IPS-15b (cell line): Measurements from ENCODE around the gene NPAS3.

Experiments
- H3K27me3 ChIP-seq: one replicate; pipeline ENCODE4 v1.6.1; 2013; ENCODE audit warnings: low read length; ENCODE audit not compliant: control insufficient read depth, insufficient read depth
- H3K36me3 ChIP-seq: one replicate; pipeline ENCODE4 v1.6.1; 2013; ENCODE audit warnings: low read length; ENCODE audit not compliant: control insufficient read depth, insufficient read depth
- H3K4me1 ChIP-seq: one replicate; pipeline ENCODE4 v1.6.1; 2013; ENCODE audit warnings: mild to moderate bottlenecking, low read length; ENCODE audit not compliant: control insufficient read depth, insufficient read depth
- H3K4me3 ChIP-seq: one replicate; pipeline ENCODE4 v1.5.1; 2013; ENCODE audit warnings: low read depth, low read length
- H3K9ac ChIP-seq: one replicate; pipeline ENCODE4 v1.6.1; 2013; ENCODE audit warnings: low read depth, mild to moderate bottlenecking, low read length
- H3K9me3 ChIP-seq: one replicate; pipeline ENCODE4 v1.6.1; 2013; ENCODE audit warnings: mild to moderate bottlenecking, low read length; ENCODE audit not compliant: control insufficient read depth, insufficient read depth

NPAS3 gene

DNA sequence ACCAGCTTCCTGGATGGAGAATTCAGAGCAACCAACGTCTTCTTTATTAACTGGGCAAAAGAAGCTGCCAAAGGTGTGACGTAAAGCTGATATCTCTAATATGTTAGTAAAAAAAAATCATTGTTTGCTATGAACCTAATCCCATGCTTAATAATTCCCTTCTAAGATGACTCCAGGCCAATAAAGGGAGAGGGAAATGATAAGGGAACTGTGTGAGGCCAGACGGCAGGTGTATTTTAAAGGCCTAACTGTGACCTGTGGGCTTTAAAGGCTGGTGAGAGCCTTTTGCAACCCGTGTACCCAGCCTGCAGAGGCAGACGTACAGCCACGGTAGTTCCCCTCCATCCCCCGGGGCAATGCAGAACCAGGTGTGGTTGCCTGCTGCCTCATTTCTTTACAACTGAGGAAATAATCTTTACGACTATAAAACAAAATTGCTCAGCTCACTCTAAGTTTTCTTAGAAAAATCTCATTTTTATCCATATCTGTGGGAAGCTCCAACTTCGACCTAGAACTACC, 641.6 kb downstream of the NPAS3 start:
- Histone ChIP-seq H3K36me3 (no peaks in the 10 kb centered on the region), H3K4me3 (no peak overlapping the region), H3K9me3 (no peaks in the 10 kb centered on the region), H3K27me3 (no peaks in the 10 kb centered on the region), H3K9ac (no peak overlapping the region), H3K4me1 (peaks cover 7% of the 10 kb centered on the region)

DNA sequence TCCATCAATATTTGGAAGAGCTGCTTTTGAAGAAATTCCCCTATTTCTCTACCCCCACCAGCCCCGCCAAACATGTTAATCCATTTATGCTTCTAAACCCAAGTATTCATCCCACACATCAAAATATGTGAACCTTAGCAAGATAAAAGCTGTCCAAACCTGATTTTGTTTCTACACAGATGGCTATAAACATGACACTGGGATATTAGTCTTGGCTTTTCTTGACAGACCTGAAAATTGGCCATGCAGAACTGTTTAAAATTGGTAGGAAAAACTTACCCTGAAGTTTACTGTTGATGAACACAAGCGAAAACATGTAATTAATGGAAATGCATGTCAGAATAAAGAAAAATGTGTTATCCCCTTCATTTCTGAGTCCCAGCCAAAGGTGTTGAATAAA, 642.2 kb downstream of the NPAS3 start:
- H3K36me3 ChIP-seq: no peaks in the 10 kb centered on the region
- H3K4me3 ChIP-seq: no peak overlapping the region
- no peaks in the 10 kb centered on the region for H3K9me3 ChIP-seq
- no peaks in the 10 kb centered on the region for H3K27me3 ChIP-seq
- H3K4me1 ChIP-seq: peaks cover 8% of the 10 kb centered on the region
- H3K9ac ChIP-seq: no peak overlapping the region

DNA sequence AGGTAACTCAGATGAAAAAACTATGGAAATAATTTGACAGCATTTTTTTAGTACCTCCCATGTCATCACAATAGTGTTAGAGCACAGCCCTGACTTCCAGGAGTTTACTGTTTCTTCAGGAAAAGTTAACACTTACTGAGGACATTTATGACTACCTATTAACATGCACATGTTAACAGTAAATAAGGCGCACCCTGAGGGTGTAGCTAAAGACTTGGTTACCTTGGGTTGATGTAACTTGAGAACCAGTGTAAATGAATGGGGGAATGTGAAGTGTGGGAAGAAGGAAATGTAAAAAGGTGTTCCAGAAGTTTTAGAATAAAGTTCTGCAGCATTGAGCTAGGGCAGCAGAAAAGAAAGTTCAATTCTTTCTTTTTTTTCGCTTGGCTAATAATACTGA, 646.0 kb downstream of the NPAS3 start:
- H3K27me3 ChIP-seq: no peaks in the 10 kb centered on the region
- H3K36me3 ChIP-seq: no peaks in the 10 kb centered on the region
- no peaks in the 10 kb centered on the region for H3K9me3 ChIP-seq
- no peak overlapping the region for H3K4me3 ChIP-seq
- H3K9ac ChIP-seq: no peak overlapping the region
- peaks cover 8% of the 10 kb centered on the region for H3K4me1 ChIP-seq

DNA sequence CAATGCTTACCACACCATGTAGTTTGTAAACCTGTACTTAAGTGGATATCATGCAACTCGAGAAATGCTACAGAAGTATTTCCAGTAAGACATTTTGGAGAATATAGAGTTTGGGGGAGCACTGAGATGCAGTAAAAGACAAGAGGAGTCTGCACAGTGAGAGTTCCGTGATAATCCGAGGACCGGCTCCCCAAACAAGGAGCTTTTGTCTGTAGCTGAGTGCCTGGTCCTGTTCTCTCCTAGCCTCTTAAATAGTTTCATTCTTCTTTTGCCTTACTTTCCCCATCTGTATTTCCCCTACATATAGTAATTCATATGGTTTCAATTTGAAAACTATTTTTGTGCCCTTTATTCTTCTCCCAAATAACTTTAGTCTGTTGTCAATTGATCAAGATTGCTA, 648.1 kb downstream of the NPAS3 start:
- H3K9me3 ChIP-seq: no peaks in the 10 kb centered on the region
- no peaks in the 10 kb centered on the region for H3K36me3 ChIP-seq
- H3K27me3 ChIP-seq: no peaks in the 10 kb centered on the region
- peaks cover 8% of the 10 kb centered on the region for H3K4me1 ChIP-seq
- no peak overlapping the region for H3K4me3 ChIP-seq
- no peak overlapping the region for H3K9ac ChIP-seq

DNA sequence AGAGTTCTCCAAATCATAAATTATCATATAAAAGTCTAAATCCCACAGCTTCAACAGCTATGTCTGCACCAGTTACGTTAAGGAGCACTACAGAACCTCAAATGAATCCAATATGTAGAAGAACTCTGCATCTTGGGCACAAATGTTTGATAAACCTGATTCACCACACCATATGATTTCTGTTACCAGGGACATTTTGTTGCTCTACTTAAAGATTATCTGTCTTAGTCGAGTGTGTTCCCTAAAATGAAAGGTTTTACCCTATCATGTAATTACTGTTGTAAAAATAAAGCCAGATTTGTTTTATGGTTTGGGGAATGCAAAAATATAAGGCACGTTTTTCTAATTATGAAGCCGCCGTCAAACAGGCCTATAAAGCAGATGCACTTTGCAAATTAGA, 649.1 kb downstream of the NPAS3 start:
- Histone ChIP-seq H3K4me1 (peaks cover 8% of the 10 kb centered on the region), H3K4me3 (no peak overlapping the region), H3K9ac (no peak overlapping the region), H3K9me3 (no peaks in the 10 kb centered on the region), H3K27me3 (no peaks in the 10 kb centered on the region), H3K36me3 (no peaks in the 10 kb centered on the region)

DNA sequence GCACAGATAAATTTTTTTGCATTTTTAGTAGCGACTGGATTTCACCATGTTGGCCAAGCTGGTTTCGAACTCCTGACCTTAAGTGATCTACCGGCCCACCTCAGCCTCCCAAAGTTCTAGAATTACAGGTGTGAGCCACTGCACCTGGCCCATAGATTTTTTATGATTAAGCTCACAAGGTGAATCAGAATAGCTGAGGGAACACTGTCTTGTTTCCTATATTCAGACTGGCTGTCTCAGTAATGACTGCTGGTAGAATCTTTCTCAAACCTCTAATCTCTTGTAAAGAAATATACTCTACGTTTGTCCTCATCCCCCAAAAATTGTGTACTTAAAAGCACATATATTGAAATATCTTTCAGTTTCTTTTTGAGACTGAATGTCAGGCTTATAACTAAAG, 650.1 kb downstream of the NPAS3 start:
- H3K9ac ChIP-seq: no peak overlapping the region
- H3K4me3 ChIP-seq: no peak overlapping the region
- no peaks in the 10 kb centered on the region for H3K36me3 ChIP-seq
- H3K4me1 ChIP-seq: peaks cover 8% of the 10 kb centered on the region
- no peaks in the 10 kb centered on the region for H3K9me3 ChIP-seq
- H3K27me3 ChIP-seq: no peaks in the 10 kb centered on the region

DNA sequence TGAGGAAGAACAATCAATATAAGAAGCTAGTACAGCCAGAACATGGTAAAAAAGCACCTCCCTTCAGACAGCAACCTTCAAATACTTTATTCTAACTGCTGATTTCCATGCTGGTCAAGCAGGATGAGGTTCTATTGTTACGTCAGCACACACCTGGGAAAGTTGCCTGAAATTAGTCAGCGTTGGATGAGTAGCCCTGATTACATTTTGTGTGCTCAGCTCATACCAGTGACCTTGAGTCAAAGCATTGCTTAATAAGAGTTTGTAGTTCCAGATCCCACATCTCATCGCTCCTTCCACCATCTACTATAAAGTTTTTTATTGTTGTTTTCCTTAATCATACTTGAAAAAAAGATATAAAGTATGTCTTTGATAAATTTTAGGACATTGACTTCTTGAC, 650.7 kb downstream of the NPAS3 start:
- Histone ChIP-seq H3K9ac (no peak overlapping the region), H3K36me3 (no peaks in the 10 kb centered on the region), H3K9me3 (no peaks in the 10 kb centered on the region), H3K4me3 (no peak overlapping the region), H3K27me3 (no peaks in the 10 kb centered on the region), H3K4me1 (peaks cover 8% of the 10 kb centered on the region)

DNA sequence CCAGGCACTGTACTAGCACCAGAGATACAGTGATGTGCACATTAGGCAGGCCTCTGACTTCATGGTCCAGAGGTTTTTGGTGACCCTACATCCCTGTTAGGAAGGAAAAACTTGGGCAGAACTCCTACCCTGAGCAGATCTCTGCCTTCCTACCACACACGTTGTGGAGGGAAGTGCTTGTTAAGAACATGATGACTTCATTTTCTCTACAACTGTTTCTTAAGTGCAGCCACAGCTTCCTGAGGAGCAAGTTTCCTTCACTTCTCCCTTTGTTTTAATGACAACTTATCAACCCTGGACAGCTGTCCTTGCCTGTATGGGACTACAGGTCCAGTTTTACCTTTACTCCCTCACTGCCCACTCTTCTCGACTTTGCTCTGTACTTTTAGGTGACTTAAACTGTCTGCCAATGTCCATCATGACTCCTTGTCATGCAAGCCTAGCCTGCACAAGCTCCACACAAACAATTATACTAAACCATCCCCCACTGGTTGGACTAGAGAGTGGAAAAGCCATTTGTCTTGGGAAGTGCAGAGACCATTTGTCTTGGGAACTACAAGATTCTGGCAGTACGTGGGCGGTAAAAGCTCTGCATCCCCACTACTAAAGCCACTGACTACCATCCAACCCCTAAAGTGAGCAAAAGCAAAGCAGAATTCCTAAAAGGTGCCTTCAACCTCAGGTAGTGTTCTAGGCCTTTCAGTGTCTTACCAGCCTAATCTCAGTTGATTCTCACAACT, 652.4 kb downstream of the NPAS3 start:
- H3K36me3 ChIP-seq: no peaks in the 10 kb centered on the region
- H3K9ac ChIP-seq: no peak overlapping the region
- no peaks in the 10 kb centered on the region for H3K4me1 ChIP-seq
- H3K27me3 ChIP-seq: no peaks in the 10 kb centered on the region
- no peaks in the 10 kb centered on the region for H3K9me3 ChIP-seq
- H3K4me3 ChIP-seq: no peak overlapping the region

DNA sequence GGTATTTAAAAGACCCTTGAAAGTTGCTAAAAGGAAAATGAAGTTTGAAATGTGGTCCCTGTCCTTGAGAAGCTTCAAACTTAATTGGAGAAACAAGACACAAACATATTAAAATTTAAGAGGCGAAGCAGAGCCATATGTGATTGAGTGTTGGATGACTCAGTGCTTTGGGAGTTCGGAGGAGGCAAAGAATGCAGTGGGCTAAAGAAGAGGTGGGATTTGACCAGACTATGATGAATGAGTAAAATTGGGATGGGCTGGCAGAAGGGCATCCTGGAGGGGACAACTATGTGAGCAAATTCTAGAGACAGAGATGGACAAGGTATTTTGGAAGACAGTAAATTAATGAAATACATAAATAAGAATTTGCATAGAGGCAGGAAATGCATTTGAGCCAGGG, 653.6 kb downstream of the NPAS3 start:
- H3K4me1 ChIP-seq: no peaks in the 10 kb centered on the region
- no peaks in the 10 kb centered on the region for H3K36me3 ChIP-seq
- no peaks in the 10 kb centered on the region for H3K27me3 ChIP-seq
- H3K9ac ChIP-seq: no peak overlapping the region
- no peak overlapping the region for H3K4me3 ChIP-seq
- no peaks in the 10 kb centered on the region for H3K9me3 ChIP-seq

DNA sequence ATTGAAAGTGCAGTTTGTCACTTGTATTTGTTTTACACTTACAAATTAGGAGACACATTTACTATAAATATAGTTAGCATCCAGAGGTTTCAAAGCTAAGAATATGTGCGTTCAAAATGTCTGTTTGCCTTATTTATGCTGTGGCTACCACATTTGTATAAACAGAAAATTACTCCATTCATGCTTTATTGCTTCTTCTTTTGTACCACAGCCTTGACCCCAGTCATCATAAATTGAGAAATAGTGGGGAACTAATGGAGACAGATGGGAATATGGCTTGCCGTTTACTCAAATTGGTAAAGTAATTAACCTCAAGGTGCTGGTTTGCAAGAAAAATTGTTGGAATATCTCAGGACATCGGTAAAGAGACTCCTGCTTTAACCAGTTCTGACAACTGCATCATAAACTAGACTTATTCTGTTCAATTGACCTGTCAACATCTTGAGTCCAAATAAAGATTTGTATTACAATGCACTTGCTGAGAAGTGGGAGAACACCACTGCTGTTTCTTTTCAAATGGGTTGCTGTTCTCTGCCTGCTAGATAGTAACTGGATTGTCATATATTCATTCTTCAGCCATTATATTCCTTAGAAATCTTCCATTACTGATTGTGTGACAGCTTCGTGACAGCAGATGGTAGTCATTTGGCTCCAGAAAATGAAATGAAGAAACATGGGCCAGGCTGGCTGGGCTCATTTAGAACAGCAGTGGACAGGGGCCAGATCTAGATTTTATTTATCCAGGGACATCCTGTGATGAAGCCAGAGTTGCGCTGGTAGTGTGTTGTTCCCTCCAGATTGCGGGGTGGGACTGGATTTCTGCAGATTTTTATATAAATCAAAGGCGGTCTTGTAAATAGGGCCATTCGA, 657.8 kb downstream of the NPAS3 start:
- no peaks in the 10 kb centered on the region for H3K27me3 ChIP-seq
- H3K9ac ChIP-seq: no peak overlapping the region
- no peaks in the 10 kb centered on the region for H3K4me1 ChIP-seq
- no peaks in the 10 kb centered on the region for H3K9me3 ChIP-seq
- no peak overlapping the region for H3K4me3 ChIP-seq
- no peaks in the 10 kb centered on the region for H3K36me3 ChIP-seq

DNA sequence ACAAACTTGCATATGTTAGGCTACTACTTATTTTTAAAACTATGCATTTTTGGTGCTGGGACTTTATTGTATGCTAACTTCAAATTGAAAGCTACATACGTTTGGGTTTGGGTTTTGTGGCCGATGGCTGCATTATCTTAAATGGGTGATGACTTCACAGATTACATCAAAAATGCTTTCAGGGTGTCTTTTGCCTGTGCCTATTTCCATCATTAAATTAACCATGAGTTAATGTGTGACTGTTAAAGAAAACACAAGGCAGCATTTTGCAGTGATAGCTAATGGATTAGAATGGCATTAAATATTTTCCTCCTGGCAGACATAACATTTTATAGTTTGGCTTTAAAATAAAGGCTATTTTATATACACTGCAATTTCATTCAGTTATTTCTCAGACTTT, 659.9 kb downstream of the NPAS3 start:
- Histone ChIP-seq H3K9ac (no peak overlapping the region), H3K4me1 (no peaks in the 10 kb centered on the region), H3K36me3 (no peaks in the 10 kb centered on the region), H3K27me3 (no peaks in the 10 kb centered on the region), H3K4me3 (no peak overlapping the region), H3K9me3 (no peaks in the 10 kb centered on the region)

DNA sequence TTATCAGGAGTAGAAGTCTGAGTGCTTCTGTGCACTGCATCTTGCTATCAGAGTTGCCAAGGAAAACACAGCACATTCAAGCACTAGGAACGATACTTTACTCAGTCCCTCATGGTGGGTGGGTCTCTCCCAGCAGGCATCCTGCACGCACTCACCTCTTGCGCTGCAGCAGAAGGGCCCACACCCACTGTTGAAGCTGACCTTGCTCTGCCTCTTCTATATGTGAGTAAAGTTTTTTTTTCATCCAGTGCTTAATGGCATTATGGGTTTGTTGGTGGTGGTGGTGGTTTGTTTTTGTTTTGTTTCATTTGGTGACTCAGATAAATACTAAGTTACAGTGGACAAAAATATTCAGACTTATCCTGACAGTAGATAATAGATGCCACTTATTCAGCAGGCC, 663.7 kb downstream of the NPAS3 start:
- Histone ChIP-seq H3K9me3 (no peaks in the 10 kb centered on the region), H3K4me1 (no peaks in the 10 kb centered on the region), H3K4me3 (no peak overlapping the region), H3K36me3 (no peaks in the 10 kb centered on the region), H3K9ac (no peak overlapping the region), H3K27me3 (no peaks in the 10 kb centered on the region)
